Caco-2 (cell line): ENCODE data around the gene PARVB. TPM values are rescaled to one million over a fixed set of nuclear protein-coding genes. Genes with fewer than 3 reads are reported as not detected.

Experiments
- BruUV-seq: library from RNA; stranded (reverse); fragments of 400-500 nt; replicated peaks from 2 replicates; lab custom pipeline; 2021; lab: Mats Ljungman, UMichigan
- CTCF ChIA-PET: fragments of 300-600 bp; sonication (Branson Sonifier 250); formaldehyde crosslinking; loops from one replicate; lab custom pipeline; 2022; ENCODE audit warnings: antibody characterized with exemption; lab: Charles Lee
- POLR2A ChIA-PET: fragments of 300-600 bp; sonication (Branson Sonifier 250); formaldehyde crosslinking; loops from one replicate; lab custom pipeline; 2022; ENCODE audit warnings: antibody characterized with exemption; lab: Charles Lee
- DNase-seq, 2 experiments: peaks; one replicate each; pipeline versions ENCODE4 v3.0.0 to v3.0.0-alpha.2; 2020 to 2022
- H3K27me3 ChIP-seq: replicated peaks from 2 replicates; pipeline ENCODE4 v1.6.0; 2011; ENCODE audit warnings: low read length; ENCODE audit not compliant: control insufficient read depth, insufficient read depth
- H3K36me3 ChIP-seq: 2 replicates; pipeline ENCODE4 v1.5.1; 2011; ENCODE audit warnings: low read length; ENCODE audit not compliant: control insufficient read depth, insufficient read depth
- H3K4me1 ChIP-seq: fragments of 250-450 bp; sonication (Bioruptor Pico); 2 replicates; pipeline ENCODE4 v1.5.1; 2020; ENCODE audit warnings: mild to moderate bottlenecking
- H3K4me3 ChIP-seq: 2 replicates; pipeline ENCODE4 v1.5.1; 2011; ENCODE audit warnings: low read depth, mild to moderate bottlenecking, control low read depth, low read length
- H3K9me3 ChIP-seq: fragments of 250-450 bp; sonication (Bioruptor Pico); 2 replicates; pipeline ENCODE4 v1.5.1; 2020; ENCODE audit warnings: mild to moderate bottlenecking, moderate library complexity
- H3K27ac Mint-ChIP-seq: one replicate; pipeline ENCODE4 v1.8.0; 2022; ENCODE audit warnings: mixed read lengths; ENCODE audit not compliant: unreplicated experiment
- H3K27me3 Mint-ChIP-seq: one replicate; pipeline ENCODE4 v1.8.0; 2022; ENCODE audit warnings: mixed read lengths; ENCODE audit not compliant: insufficient read depth, unreplicated experiment
- H3K36me3 Mint-ChIP-seq: one replicate; pipeline ENCODE4 v1.8.0; 2022; ENCODE audit warnings: mild to moderate bottlenecking, mixed read lengths; ENCODE audit not compliant: insufficient read depth, unreplicated experiment
- H3K4me1 Mint-ChIP-seq: one replicate; pipeline ENCODE4 v1.8.0; 2022; ENCODE audit warnings: low read depth, mixed read lengths; ENCODE audit not compliant: unreplicated experiment
- H3K4me3 Mint-ChIP-seq: one replicate; pipeline ENCODE4 v1.8.0; 2022; ENCODE audit warnings: mild to moderate bottlenecking, moderate library complexity, mixed read lengths; ENCODE audit not compliant: unreplicated experiment
- H3K9me3 Mint-ChIP-seq: one replicate; pipeline ENCODE4 v1.8.0; 2022; ENCODE audit warnings: mixed read lengths; ENCODE audit not compliant: unreplicated experiment
- CTCF ChIP-seq, 2 experiments: fragments of 200-600 bp in 1 of 2; IDR thresholded peaks; 1 replicate in 1 of 2; 2 replicates in 1 of 2; pipeline versions ENCODE4 v1.5.1 to v1.8.0; 2011 to 2022; ENCODE audit warnings: antibody characterized with exemption in 1 of 2, control low read depth in 1 of 2, inconsistent platforms in 1 of 2, low read depth in 1 of 2, low read length in 1 of 2, mild to moderate bottlenecking in 1 of 2, moderate library complexity in 1 of 2; ENCODE audit not compliant: insufficient read depth in 1 of 2, severe bottlenecking in 1 of 2, unreplicated experiment in 1 of 2
- intact Hi-C: fragments of 100-400 bp; cut with micrococcal nuclease; formaldehyde crosslinking; loops from one replicate; pipeline ENCODE4 v1.10.0; 2022; ENCODE audit not compliant: unreplicated experiment
- total RNA-seq: library from RNA; stranded (reverse); gene quantifications from 2 replicates; pipeline ENCODE4 v1.2.3, GENCODE V29; 2022

Gene PARVB
- total RNA-seq, 1 experiment from 2014 or later: 28.8 TPM

- intact Hi-C loops: no loop called here
- Mint-ChIP-seq H3K27me3 (no peaks in the 10 kb centered on the region), H3K4me3 (no peak overlapping the region), H3K36me3 (no peaks in the 10 kb centered on the region), H3K27ac (no peak overlapping the region), H3K9me3 (no peaks in the 10 kb centered on the region), H3K4me1 (no peaks in the 10 kb centered on the region)
- Histone ChIP-seq H3K4me3 (no peak overlapping the region), H3K4me1 (no peaks in the 10 kb centered on the region), H3K9me3 (no peaks in the 10 kb centered on the region), H3K27me3 (no peaks in the 10 kb centered on the region), H3K36me3 (no peaks in the 10 kb centered on the region)
- ChIA-PET POLR2A (no interaction called here), CTCF (no interaction called here)
- no TSS peak for BruUV-seq
- DNase-seq: no peak
- TF ChIP-seq CTCF (IDR thresholded peaks at IDR 0.05; ENCODE audit: insufficient read depth in 1 of 2, low read depth in 1 of 2, low read length in 1 of 2, severe bottlenecking in 1 of 2, unreplicated experiment in 1 of 2): no peak
These were observed 87.6 kb downstream of the PARVB start for GRCh38 chr22:44111562-44112155.

- BruUV-seq: no TSS peak
- no peaks in the 10 kb centered on the region for H3K27me3 ChIP-seq
- intact Hi-C loops: no loop called here
- H3K4me1 Mint-ChIP-seq: no peaks in the 10 kb centered on the region
- POLR2A ChIA-PET: no interaction called here
- H3K9me3 Mint-ChIP-seq: no peaks in the 10 kb centered on the region
- DNase-seq: no peak
- H3K27me3 Mint-ChIP-seq: no peaks in the 10 kb centered on the region
- no peaks in the 10 kb centered on the region for H3K36me3 Mint-ChIP-seq
- no peaks in the 10 kb centered on the region for H3K36me3 ChIP-seq
- CTCF ChIA-PET: no interaction called here
- no peak for TF ChIP-seq CTCF (IDR thresholded peaks at IDR 0.05; ENCODE audit: insufficient read depth in 1 of 2, low read depth in 1 of 2, low read length in 1 of 2, severe bottlenecking in 1 of 2, unreplicated experiment in 1 of 2)
- H3K27ac Mint-ChIP-seq: no peak overlapping the region
- no peak overlapping the region for H3K4me3 ChIP-seq
- no peaks in the 10 kb centered on the region for H3K4me1 ChIP-seq
- no peaks in the 10 kb centered on the region for H3K9me3 ChIP-seq
- no peak overlapping the region for H3K4me3 Mint-ChIP-seq
These were observed 88.1 kb downstream of the PARVB start for GRCh38 chr22:44112191-44112590.

- Mint-ChIP-seq H3K9me3 (no peaks in the 10 kb centered on the region), H3K4me1 (no peaks in the 10 kb centered on the region), H3K27ac (no peak overlapping the region), H3K4me3 (no peak overlapping the region), H3K36me3 (no peaks in the 10 kb centered on the region), H3K27me3 (no peaks in the 10 kb centered on the region)
- intact Hi-C loops: no loop called here
- no peak for TF ChIP-seq CTCF (IDR thresholded peaks at IDR 0.05; ENCODE audit: insufficient read depth in 1 of 2, low read depth in 1 of 2, low read length in 1 of 2, severe bottlenecking in 1 of 2, unreplicated experiment in 1 of 2)
- Histone ChIP-seq H3K36me3 (no peaks in the 10 kb centered on the region), H3K9me3 (no peaks in the 10 kb centered on the region), H3K4me1 (no peaks in the 10 kb centered on the region), H3K4me3 (no peak overlapping the region), H3K27me3 (no peaks in the 10 kb centered on the region)
- BruUV-seq: no TSS peak
- POLR2A ChIA-PET: no interaction called here
- DNase-seq: no peak
- CTCF ChIA-PET: no interaction called here
These were observed 92.2 kb downstream of the PARVB start for GRCh38 chr22:44116331-44116730.
